Keratinocyte (primary cell): ENCODE measurements around the gene TLR1. TPM values are rescaled to one million over a fixed set of nuclear protein-coding genes. Genes with fewer than 3 reads are reported as not detected.

Experiments
- DNase-seq: peaks from one replicate; pipeline ENCODE4 v3.0.0-alpha.2; 2011; ENCODE audit warnings: low read depth, missing footprints, low spot score
- FAIRE-seq: peaks from 2 replicates; lab custom pipeline; 2011; peaks lifted over from hg19 to GRCh38; lab: Jason Lieb, UNC
- H2AFZ ChIP-seq: 2 replicates; pipeline ENCODE4 v1.6.0; 2012; ENCODE audit warnings: low read length, control low read depth, inconsistent platforms; ENCODE audit not compliant: control insufficient read depth
- H3K27ac ChIP-seq: 2 replicates; pipeline ENCODE4 v1.5.1; 2011; ENCODE audit warnings: low read length; ENCODE audit not compliant: control insufficient read depth, insufficient read depth
- H3K27me3 ChIP-seq: 3 replicates; pipeline ENCODE4 v1.6.0; 2011; ENCODE audit warnings: low read length; ENCODE audit not compliant: control insufficient read depth, insufficient read depth; ENCODE audit errors: extremely low read depth
- H3K36me3 ChIP-seq, 2 experiments: 2 replicates in 1 of 2; 3 replicates in 1 of 2; pipeline ENCODE4 v1.5.1; 2011; ENCODE audit warnings: low read length in 2 of 2, mild to moderate bottlenecking in 1 of 2; ENCODE audit not compliant: control insufficient read depth in 2 of 2, insufficient read depth in 2 of 2; ENCODE audit errors: extremely low read depth in 1 of 2
- H3K4me1 ChIP-seq: 3 replicates; pipeline ENCODE4 v1.5.1; 2011; ENCODE audit warnings: low read length; ENCODE audit not compliant: control insufficient read depth, insufficient read depth; ENCODE audit errors: extremely low read depth
- H3K4me2 ChIP-seq: 3 replicates; pipeline ENCODE4 v1.6.0; 2011; ENCODE audit warnings: low read depth, low read length; ENCODE audit not compliant: control insufficient read depth, insufficient read depth; ENCODE audit errors: extremely low read depth
- H3K4me3 ChIP-seq, 3 experiments: fragments of 200-600 bp in 1 of 3; sonication (generic) in 1 of 3; 2 replicates in 2 of 3; 3 replicates in 1 of 3; pipeline ENCODE4 v1.5.1; 2011 to 2016; ENCODE audit warnings: low read length in 3 of 3, mild to moderate bottlenecking in 3 of 3, control low read depth in 2 of 3, inconsistent platforms in 1 of 3, low read depth in 1 of 3, mixed read lengths in 1 of 3, mixed run types in 1 of 3, moderate library complexity in 1 of 3; ENCODE audit not compliant: control insufficient read depth in 2 of 3, insufficient read depth in 2 of 3; ENCODE audit errors: extremely low read depth in 1 of 3
- H3K79me2 ChIP-seq: 2 replicates; pipeline ENCODE4 v1.6.0; 2012; ENCODE audit warnings: low read length; ENCODE audit not compliant: control insufficient read depth, insufficient read depth
- H3K9ac ChIP-seq: 3 replicates; pipeline ENCODE4 v1.6.0; 2011; ENCODE audit warnings: low read length; ENCODE audit not compliant: control insufficient read depth, insufficient read depth; ENCODE audit errors: extremely low read depth
- H3K9me1 ChIP-seq: 3 replicates; pipeline ENCODE4 v1.6.0; 2011; ENCODE audit warnings: low read length; ENCODE audit not compliant: control insufficient read depth, insufficient read depth; ENCODE audit errors: extremely low read depth
- H3K9me3 ChIP-seq: 2 replicates; pipeline ENCODE4 v1.5.1; 2012; ENCODE audit warnings: low read depth, low read length; ENCODE audit not compliant: control insufficient read depth
- H4K20me1 ChIP-seq: 3 replicates; pipeline ENCODE4 v1.6.0; 2011; ENCODE audit warnings: low read length; ENCODE audit not compliant: control insufficient read depth, insufficient read depth; ENCODE audit errors: extremely low read depth
- EZH2 ChIP-seq: IDR thresholded peaks from one replicate; pipeline ENCODE4 v1.6.1; 2012; ENCODE audit warnings: inconsistent platforms, mild to moderate bottlenecking, low read length, moderate library complexity
- dilution Hi-C: fragments of 300-500 bp; cut with MboI; formaldehyde crosslinking; loops from one replicate; pipeline ENCODE4 v1.7.0; 2020; ENCODE audit warnings: low sequenced_read_pairs; ENCODE audit not compliant: extremely low pct_ligation_motif_present
- polyA plus RNA-seq, 5 experiments: library from polyadenylated mRNA; depleted of rRNA in 3 of 5; stranded (reverse) in 3 of 5; stranded (forward) in 1 of 5; unstranded in 1 of 5; fragments of >200 nt; gene quantifications; 1 replicate in 1 of 5; 2 replicates in 3 of 5; 3 replicates in 1 of 5; pipeline versions ENCODE4 v1.2.1 to v1.2.3, GENCODE V29; 2011 to 2012; ENCODE audit warnings: missing spikeins in 2 of 5, low read depth in 1 of 5, low replicate concordance in 1 of 5
- TF ChIP-seq, protein P1 (sequence below), 3 experiments: IDR thresholded peaks in 1 of 3; conservative IDR thresholded peaks in 1 of 3; optimal IDR thresholded peaks in 1 of 3; 2 replicates in 2 of 3; 3 replicates in 1 of 3; pipeline versions ENCODE3 to v1.5.1; 2011; ENCODE audit warnings: low read length in 3 of 3, mild to moderate bottlenecking in 3 of 3, moderate library complexity in 2 of 3, control low read depth in 1 of 3, inconsistent platforms in 1 of 3; ENCODE audit not compliant: insufficient read depth in 2 of 3; ENCODE audit errors: extremely low read depth in 1 of 3

The TLR1 gene
- polyA plus RNA-seq, 1 donor (not counting 4 experiments of a cell fraction or from before 2014, with no cell fraction given) = 0.73 TPM

- FAIRE-seq = peak; percentile 56
Observed at GRCh38 chr4:38788317-38788716, 16.3 kb downstream of the TLR1 start.

DNA sequence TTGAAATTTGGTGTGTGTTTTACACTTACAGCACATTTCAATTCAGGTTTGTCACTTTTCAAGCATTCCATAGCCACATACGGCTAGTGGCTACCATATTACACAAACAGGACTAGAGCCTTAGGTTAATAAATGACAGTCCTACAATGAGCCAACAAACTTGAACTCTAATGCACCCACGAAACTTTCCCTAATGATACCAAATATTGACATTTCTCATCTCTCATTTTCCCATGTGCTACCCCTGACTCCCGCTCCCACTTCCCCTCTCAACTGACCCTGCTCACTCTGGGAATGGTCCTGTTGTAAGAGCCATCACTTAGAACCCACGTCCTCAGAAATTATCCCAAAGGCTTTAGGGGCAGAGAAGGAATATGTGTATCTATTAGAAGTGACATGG is 16.9 kb downstream of the TLR1 start:
- Histone ChIP-seq H3K27me3 (no peaks in the 10 kb centered on the region), H2AFZ (peak overlapping the region; percentile 47), H3K4me3 (no peak overlapping the region), H3K4me2 (no peak overlapping the region), H3K36me3 (no peaks in the 10 kb centered on the region), H3K9ac (no peak overlapping the region), H3K9me1 (no peaks in the 10 kb centered on the region), H4K20me1 (no peaks in the 10 kb centered on the region), H3K4me1 (peaks cover 6% of the 10 kb centered on the region), H3K9me3 (no peaks in the 10 kb centered on the region), H3K79me2 (no peaks in the 10 kb centered on the region), H3K27ac (peak overlapping the region; percentile 45)
- DNase-seq (no peak), FAIRE-seq (peak; percentile 5)
- dilution Hi-C loops = no loop called here
- no peak for TF ChIP-seq EZH2
- TF ChIP-seq, protein P1, sequence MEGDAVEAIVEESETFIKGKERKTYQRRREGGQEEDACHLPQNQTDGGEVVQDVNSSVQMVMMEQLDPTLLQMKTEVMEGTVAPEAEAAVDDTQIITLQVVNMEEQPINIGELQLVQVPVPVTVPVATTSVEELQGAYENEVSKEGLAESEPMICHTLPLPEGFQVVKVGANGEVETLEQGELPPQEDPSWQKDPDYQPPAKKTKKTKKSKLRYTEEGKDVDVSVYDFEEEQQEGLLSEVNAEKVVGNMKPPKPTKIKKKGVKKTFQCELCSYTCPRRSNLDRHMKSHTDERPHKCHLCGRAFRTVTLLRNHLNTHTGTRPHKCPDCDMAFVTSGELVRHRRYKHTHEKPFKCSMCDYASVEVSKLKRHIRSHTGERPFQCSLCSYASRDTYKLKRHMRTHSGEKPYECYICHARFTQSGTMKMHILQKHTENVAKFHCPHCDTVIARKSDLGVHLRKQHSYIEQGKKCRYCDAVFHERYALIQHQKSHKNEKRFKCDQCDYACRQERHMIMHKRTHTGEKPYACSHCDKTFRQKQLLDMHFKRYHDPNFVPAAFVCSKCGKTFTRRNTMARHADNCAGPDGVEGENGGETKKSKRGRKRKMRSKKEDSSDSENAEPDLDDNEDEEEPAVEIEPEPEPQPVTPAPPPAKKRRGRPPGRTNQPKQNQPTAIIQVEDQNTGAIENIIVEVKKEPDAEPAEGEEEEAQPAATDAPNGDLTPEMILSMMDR (optimal IDR thresholded peaks at IDR 0.05 in 1 of 3, IDR thresholded peaks at IDR 0.05 in 1 of 3, conservative IDR thresholded peaks at IDR 0.05 in 1 of 3; ENCODE audit: extremely low read depth in 1 of 3, insufficient read depth in 2 of 3, low read length in 3 of 3) = no peak

More at GRCh38 chr4:38788317-38788716, 16.3 kb downstream of the TLR1 start:
- H3K4me3 ChIP-seq = no peak overlapping the region
- dilution Hi-C loops = no loop called here
- no peaks in the 10 kb centered on the region for H3K36me3 ChIP-seq
- peaks cover 6% of the 10 kb centered on the region for H3K4me1 ChIP-seq
- no peaks in the 10 kb centered on the region for H3K9me1 ChIP-seq
- no peaks in the 10 kb centered on the region for H3K79me2 ChIP-seq
- H3K4me2 ChIP-seq = no peak overlapping the region
- peak overlapping the region; percentile 47 for H2AFZ ChIP-seq
- DNase-seq = peak; percentile 60
- H4K20me1 ChIP-seq = no peaks in the 10 kb centered on the region
- no peaks in the 10 kb centered on the region for H3K27me3 ChIP-seq
- H3K9me3 ChIP-seq = no peaks in the 10 kb centered on the region
- H3K9ac ChIP-seq = no peak overlapping the region
- TF ChIP-seq, protein P1 (optimal IDR thresholded peaks at IDR 0.05 in 1 of 3, IDR thresholded peaks at IDR 0.05 in 1 of 3, conservative IDR thresholded peaks at IDR 0.05 in 1 of 3; ENCODE audit: extremely low read depth in 1 of 3, insufficient read depth in 2 of 3, low read length in 3 of 3) = no peak
- TF ChIP-seq EZH2 = no peak
- peak overlapping the region; percentile 59 for H3K27ac ChIP-seq
